CD14-positive monocyte (primary cell): ENCODE results near the gene SERPINA1. TPM values are rescaled to one million over a fixed set of nuclear protein-coding genes. Genes with fewer than 3 reads are reported as not detected.

ENCODE experiments used
- DNase-seq, 3 donors: peaks; one replicate each; pipeline ENCODE4 v3.0.0-alpha.2; 2011 to 2022
- H2AFZ ChIP-seq: 2 replicates; pipeline ENCODE4 v1.6.0; 2012; ENCODE audit warnings: mild to moderate bottlenecking, low read depth, low read length, inconsistent platforms; ENCODE audit not compliant: insufficient read depth, poor library complexity, severe bottlenecking
- H3K27ac ChIP-seq, 2 donors: 1 replicate in 1 of 2; 2 replicates in 1 of 2; pipeline ENCODE4 v1.5.1; 2012 to 2013; ENCODE audit warnings: low read length in 2 of 2, control low read depth in 1 of 2, inconsistent platforms in 1 of 2, low read depth in 1 of 2, mild to moderate bottlenecking in 1 of 2
- H3K27me3 ChIP-seq, 2 donors: one replicate each; pipeline versions ENCODE4 v1.6.0 to v1.6.1; 2011 to 2013; ENCODE audit warnings: low read length in 2 of 2; ENCODE audit not compliant: control insufficient read depth in 2 of 2, insufficient read depth in 2 of 2
- H3K36me3 ChIP-seq, 2 donors: replicated peaks in 1 of 2; 1 replicate in 1 of 2; 2 replicates in 1 of 2; pipeline versions ENCODE4 v1.5.1 to v1.6.1; 2012 to 2013; ENCODE audit warnings: low read length in 2 of 2, control low read depth in 1 of 2, inconsistent platforms in 1 of 2, mild to moderate bottlenecking in 1 of 2; ENCODE audit not compliant: insufficient read depth in 2 of 2, control insufficient read depth in 1 of 2
- H3K4me1 ChIP-seq, 2 donors: 1 replicate in 1 of 2; 2 replicates in 1 of 2; pipeline versions ENCODE4 v1.5.1 to v1.6.1; 2012 to 2013; ENCODE audit warnings: low read length in 2 of 2, control low read depth in 1 of 2, inconsistent platforms in 1 of 2, mild to moderate bottlenecking in 1 of 2, moderate library complexity in 1 of 2; ENCODE audit not compliant: insufficient read depth in 2 of 2, control insufficient read depth in 1 of 2
- H3K4me2 ChIP-seq: replicated peaks from 2 replicates; pipeline ENCODE3; 2012; ENCODE audit warnings: low read length, moderate library complexity, mild to moderate bottlenecking; ENCODE audit not compliant: poor library complexity, severe bottlenecking; ENCODE audit errors: extremely low read depth
- H3K4me3 ChIP-seq, 3 experiments: fragments of 200-600 bp in 1 of 3; sonication (generic) in 1 of 3; replicated peaks in 1 of 3; 1 replicate in 2 of 3; 2 replicates in 1 of 3; pipeline ENCODE4 v1.5.1; 2011 to 2013; ENCODE audit warnings: low read length in 3 of 3, mild to moderate bottlenecking in 3 of 3, control low read depth in 2 of 3, low read depth in 2 of 3, inconsistent platforms in 1 of 3, moderate library complexity in 1 of 3
- H3K79me2 ChIP-seq: 2 replicates; pipeline ENCODE4 v1.6.0; 2012; ENCODE audit warnings: mild to moderate bottlenecking, control low read depth, inconsistent platforms, low read length, moderate library complexity; ENCODE audit not compliant: insufficient read depth
- H3K9ac ChIP-seq: 2 replicates; pipeline ENCODE4 v1.6.0; 2017; ENCODE audit warnings: low read length, mild to moderate bottlenecking; ENCODE audit not compliant: insufficient read depth, poor library complexity, severe bottlenecking
- H3K9me3 ChIP-seq, 2 donors: replicated peaks in 1 of 2; 1 replicate in 1 of 2; 2 replicates in 1 of 2; pipeline versions ENCODE4 v1.5.1 to v1.6.1; 2012 to 2013; ENCODE audit warnings: low read length in 2 of 2, control low read depth in 1 of 2; ENCODE audit not compliant: control insufficient read depth in 1 of 2, insufficient read depth in 1 of 2
- H4K20me1 ChIP-seq: 2 replicates; pipeline ENCODE4 v1.6.0; 2012; ENCODE audit warnings: mild to moderate bottlenecking, low read length, control low read depth, moderate library complexity; ENCODE audit not compliant: insufficient read depth
- H3K27ac Mint-ChIP-seq, 7 donors: one replicate each; pipeline ENCODE4 v1.8.0; 2020; ENCODE audit warnings: mild to moderate bottlenecking in 7 of 7, mixed read lengths in 7 of 7, moderate library complexity in 6 of 7, inconsistent platforms in 2 of 7
- H3K27me3 Mint-ChIP-seq, 3 donors: one replicate each; pipeline ENCODE4 v1.8.0; 2021 to 2022; ENCODE audit warnings: low read depth in 3 of 3, mild to moderate bottlenecking in 3 of 3, mixed read lengths in 3 of 3, moderate library complexity in 3 of 3, inconsistent platforms in 1 of 3
- H3K36me3 Mint-ChIP-seq, 2 donors: one replicate each; pipeline ENCODE4 v1.8.0; 2020; ENCODE audit warnings: mixed read lengths in 2 of 2, inconsistent platforms in 1 of 2, mild to moderate bottlenecking in 1 of 2
- H3K4me1 Mint-ChIP-seq: one replicate; pipeline ENCODE4 v1.8.0; 2020; ENCODE audit warnings: mild to moderate bottlenecking, mixed read lengths
- H3K4me3 Mint-ChIP-seq, 2 donors: one replicate each; pipeline ENCODE4 v1.8.0; 2020; ENCODE audit warnings: mild to moderate bottlenecking in 2 of 2, mixed read lengths in 2 of 2, moderate library complexity in 1 of 2
- H3K9me3 Mint-ChIP-seq, 7 donors: one replicate each; pipeline ENCODE4 v1.8.0; 2020 to 2022; ENCODE audit warnings: mixed read lengths in 7 of 7, mild to moderate bottlenecking in 6 of 7, moderate library complexity in 6 of 7, inconsistent platforms in 2 of 7
- WGBS: methylation state at CpG from one replicate; pipeline ENCODE4 v1.1.5; 2013; ENCODE audit warnings: missing lambda C conversion rate; ENCODE audit not compliant: insufficient coverage; 5-methylcytosine and 5-hydroxymethylcytosine counted together
- intact Hi-C, 2 donors: fragments of 100-400 bp; cut with micrococcal nuclease; formaldehyde crosslinking; loops; one replicate each; pipeline versions ENCODE4 v1.15.0 to v1.15.1; 2023
- polyA plus RNA-seq, 3 donors: library from polyadenylated mRNA; depleted of rRNA in 1 of 3; unstranded in 2 of 3; stranded (reverse) in 1 of 3; fragments of 300-500 nt in 2 of 3; fragments of >200 nt in 1 of 3; fragmentation: Illumina TruSeq in 2 of 3; gene quantifications; 1 replicate in 2 of 3; 2 replicates in 1 of 3; pipeline ENCODE4 v1.2.3, GENCODE V29; 2012 to 2021
- TF ChIP-seq, protein P1 (sequence below): fragments of 200-600 bp; IDR thresholded peaks from one replicate; pipeline ENCODE4 v1.8.0; 2022; ENCODE audit warnings: antibody characterized with exemption, mild to moderate bottlenecking

SERPINA1 gene
- polyA plus RNA-seq, 3 donors = 1,278 to 2,075 (median 2,042) TPM

DNA sequence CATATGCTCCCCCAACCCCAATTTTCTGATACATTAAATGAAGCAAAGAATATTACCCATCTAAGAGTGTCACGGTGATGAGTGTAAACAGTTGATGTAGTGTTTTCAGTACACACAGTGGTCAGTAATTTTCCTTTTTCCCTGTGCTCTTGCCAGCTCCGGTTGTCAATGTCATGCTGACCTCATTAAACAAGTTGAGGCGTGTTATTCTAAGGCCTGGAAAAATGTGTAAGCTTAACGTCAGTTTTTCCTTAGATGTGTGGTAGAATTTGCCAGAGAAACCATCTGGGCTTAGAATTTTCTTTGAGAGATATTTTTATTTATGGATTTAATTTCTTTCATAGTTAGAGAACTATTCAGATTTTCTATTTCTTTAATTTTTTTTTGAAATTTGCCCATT lies 53.5 kb downstream of the SERPINA1 start:
- no CpG with 5 or more reads among the region's 4 CpGs for WGBS
- H4K20me1 ChIP-seq = no peaks in the 10 kb centered on the region
- Mint-ChIP-seq H3K27ac (no peak overlapping the region), H3K27me3 (peaks cover 7 to 31% (median 14%) of the 10 kb centered on the region in 3 donors), H3K4me3 (no peak overlapping the region), H3K36me3 (no peaks in the 10 kb centered on the region), H3K9me3 (peaks cover 0 to 2% (median 0%) of the 10 kb centered on the region in 7 donors), H3K4me1 (no peaks in the 10 kb centered on the region)
- no peaks in the 10 kb centered on the region for H3K9me3 ChIP-seq
- H2AFZ ChIP-seq = no peak overlapping the region
- H3K4me2 ChIP-seq = no peak overlapping the region
- no peaks in the 10 kb centered on the region for H3K79me2 ChIP-seq
- TF ChIP-seq, protein P1, sequence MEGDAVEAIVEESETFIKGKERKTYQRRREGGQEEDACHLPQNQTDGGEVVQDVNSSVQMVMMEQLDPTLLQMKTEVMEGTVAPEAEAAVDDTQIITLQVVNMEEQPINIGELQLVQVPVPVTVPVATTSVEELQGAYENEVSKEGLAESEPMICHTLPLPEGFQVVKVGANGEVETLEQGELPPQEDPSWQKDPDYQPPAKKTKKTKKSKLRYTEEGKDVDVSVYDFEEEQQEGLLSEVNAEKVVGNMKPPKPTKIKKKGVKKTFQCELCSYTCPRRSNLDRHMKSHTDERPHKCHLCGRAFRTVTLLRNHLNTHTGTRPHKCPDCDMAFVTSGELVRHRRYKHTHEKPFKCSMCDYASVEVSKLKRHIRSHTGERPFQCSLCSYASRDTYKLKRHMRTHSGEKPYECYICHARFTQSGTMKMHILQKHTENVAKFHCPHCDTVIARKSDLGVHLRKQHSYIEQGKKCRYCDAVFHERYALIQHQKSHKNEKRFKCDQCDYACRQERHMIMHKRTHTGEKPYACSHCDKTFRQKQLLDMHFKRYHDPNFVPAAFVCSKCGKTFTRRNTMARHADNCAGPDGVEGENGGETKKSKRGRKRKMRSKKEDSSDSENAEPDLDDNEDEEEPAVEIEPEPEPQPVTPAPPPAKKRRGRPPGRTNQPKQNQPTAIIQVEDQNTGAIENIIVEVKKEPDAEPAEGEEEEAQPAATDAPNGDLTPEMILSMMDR = no peak
- no peak for DNase-seq
- intact Hi-C loops = no loop called here
- H3K4me3 ChIP-seq = no peak overlapping the region
- H3K36me3 ChIP-seq = no peaks in the 10 kb centered on the region
- no peaks in the 10 kb centered on the region for H3K4me1 ChIP-seq
- peaks cover 3 to 4% of the 10 kb centered on the region in 2 donors for H3K27me3 ChIP-seq
- H3K9ac ChIP-seq = no peak overlapping the region
- H3K27ac ChIP-seq = no peak overlapping the region

DNA sequence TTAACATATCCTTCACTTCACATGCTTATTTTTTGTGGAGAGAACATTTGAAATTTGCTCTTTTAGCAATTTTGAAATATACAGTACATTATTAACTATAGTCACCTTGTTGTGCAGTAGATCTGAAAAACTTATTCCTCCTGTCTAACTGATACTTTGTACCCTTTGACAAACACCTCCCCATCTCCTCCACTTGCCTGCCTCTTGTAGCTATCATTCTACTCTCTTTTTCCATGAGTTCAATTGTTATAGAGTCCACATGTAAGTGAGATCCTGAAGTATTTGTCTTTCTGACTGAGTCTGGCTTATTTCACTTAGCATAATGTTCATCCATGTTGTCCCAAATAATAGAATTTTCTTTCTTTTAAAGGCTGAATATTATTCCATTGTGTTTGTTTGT lies 55.8 kb downstream of the SERPINA1 start:
- Mint-ChIP-seq H3K9me3 (peaks cover 0 to 2% (median 0%) of the 10 kb centered on the region in 7 donors), H3K4me1 (no peaks in the 10 kb centered on the region), H3K4me3 (no peak overlapping the region)

More for the DNA sequence above, 55.8 kb downstream of the SERPINA1 start:
- no peaks in the 10 kb centered on the region for H3K9me3 ChIP-seq
- H4K20me1 ChIP-seq = no peaks in the 10 kb centered on the region
- H3K4me2 ChIP-seq = no peak overlapping the region
- H3K36me3 Mint-ChIP-seq = no peaks in the 10 kb centered on the region
- H3K27ac ChIP-seq = no peak overlapping the region
- no peaks in the 10 kb centered on the region for H3K4me1 ChIP-seq
- H3K36me3 ChIP-seq = no peaks in the 10 kb centered on the region
- TF ChIP-seq, protein P1 = no peak
- H3K4me3 ChIP-seq = no peak overlapping the region
- no peak overlapping the region for H2AFZ ChIP-seq
- H3K27me3 Mint-ChIP-seq = peaks cover 11 to 33% (median 17%) of the 10 kb centered on the region in 3 donors
- no peaks in the 10 kb centered on the region for H3K79me2 ChIP-seq
- no peak overlapping the region for H3K27ac Mint-ChIP-seq
- DNase-seq = no peak
- intact Hi-C loops = no loop called here
- no peak overlapping the region for H3K9ac ChIP-seq
- H3K27me3 ChIP-seq = peaks cover 3 to 5% of the 10 kb centered on the region in 2 donors
